ENCODE data around the gene ADK. TPM values are rescaled to one million over a fixed set of nuclear protein-coding genes. Genes with fewer than 3 reads are reported as not detected.
"Not testable (repeated sequence)": the region's sequence is repeated elsewhere in the genome, so short reads cannot be mapped to it uniquely, and the experiment has no call there.

The ADK gene
- total and polyA plus RNA-seq, 4 experiments from 2014 or later = 33.7 to 66.6 (median 51.0) TPM

DNA sequence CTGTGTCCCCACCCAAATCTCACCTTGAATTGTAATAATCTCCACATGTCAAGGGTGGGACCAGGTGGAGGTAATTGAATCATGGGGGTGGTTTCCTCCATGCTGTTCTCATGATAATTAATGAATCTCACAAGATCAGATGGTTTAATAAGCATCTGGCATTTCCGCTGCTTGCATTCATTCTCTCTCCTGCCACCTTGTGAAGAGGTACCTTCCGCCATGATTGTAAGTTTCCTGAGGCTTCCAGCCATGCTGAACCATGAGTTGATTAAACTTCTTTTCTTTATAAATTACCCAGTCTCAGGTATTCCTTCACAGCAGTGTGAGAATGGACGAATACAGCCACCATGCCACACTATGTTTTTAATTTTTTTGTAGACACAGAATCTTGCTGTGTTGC lies 345.3 kb downstream of the ADK start:
- H3K4me3 ChIP-seq (ENCODE audit: low read length in 2 of 2); H3K27me3 Mint-ChIP-seq; POLR2A ChIA-PET (ENCODE audit: partially characterized antibody); CTCF ChIA-PET (ENCODE audit: partially characterized antibody); H3K36me3 ChIP-seq (ENCODE audit: insufficient read depth, low read length); H3K27ac ChIP-seq (ENCODE audit: low read depth, low read length); H3K9me3 Mint-ChIP-seq; intact Hi-C loops (cut with micrococcal nuclease); H3K27me3 ChIP-seq (ENCODE audit: insufficient read depth, low read length); DNase-seq; H3K4me3 Mint-ChIP-seq; H3K9me3 ChIP-seq (ENCODE audit: control insufficient read depth in 1 of 2, low read length in 2 of 2); H3K4me1 ChIP-seq (ENCODE audit: insufficient read depth, low read length); H3K4me1 Mint-ChIP-seq: not testable (repeated sequence)
- H3K27ac Mint-ChIP-seq = peak overlapping the region in 1 of 7 donors; percentile 38
- peaks cover 26 to 36% of the 10 kb centered on the region in 2 donors for H3K36me3 Mint-ChIP-seq

DNA sequence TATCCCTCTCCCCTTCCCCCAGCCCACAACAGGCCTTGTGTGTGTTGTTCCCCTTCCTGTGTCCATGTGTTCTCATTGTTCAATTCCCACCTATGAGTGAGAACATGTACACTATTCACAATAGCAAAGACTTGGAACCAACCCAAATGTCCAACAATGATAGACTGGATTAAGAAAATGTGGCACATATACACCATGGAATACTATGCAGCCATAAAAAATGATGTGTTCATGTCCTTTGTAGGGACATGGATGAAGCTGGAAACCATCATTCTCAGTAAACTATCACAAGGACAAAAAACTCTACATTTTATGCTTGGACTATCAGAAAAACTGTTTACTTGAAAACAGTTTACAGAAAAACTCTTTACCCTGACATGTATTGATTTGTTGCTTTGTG lies 347.6 kb downstream of the ADK start:
- H3K4me1 ChIP-seq (ENCODE audit: insufficient read depth, low read length); CTCF ChIA-PET (ENCODE audit: partially characterized antibody); H3K9me3 Mint-ChIP-seq; H3K27ac ChIP-seq (ENCODE audit: low read depth, low read length); H3K27ac Mint-ChIP-seq; H3K4me1 Mint-ChIP-seq; DNase-seq; POLR2A ChIA-PET (ENCODE audit: partially characterized antibody); H3K27me3 ChIP-seq (ENCODE audit: insufficient read depth, low read length); H3K9me3 ChIP-seq (ENCODE audit: control insufficient read depth in 1 of 2, low read length in 2 of 2); intact Hi-C loops (cut with micrococcal nuclease); H3K36me3 ChIP-seq (ENCODE audit: insufficient read depth, low read length); H3K4me3 Mint-ChIP-seq; H3K27me3 Mint-ChIP-seq; H3K4me3 ChIP-seq (ENCODE audit: low read length in 2 of 2): not testable (repeated sequence)
- H3K36me3 Mint-ChIP-seq = peaks cover 31 to 42% of the 10 kb centered on the region in 2 donors

DNA sequence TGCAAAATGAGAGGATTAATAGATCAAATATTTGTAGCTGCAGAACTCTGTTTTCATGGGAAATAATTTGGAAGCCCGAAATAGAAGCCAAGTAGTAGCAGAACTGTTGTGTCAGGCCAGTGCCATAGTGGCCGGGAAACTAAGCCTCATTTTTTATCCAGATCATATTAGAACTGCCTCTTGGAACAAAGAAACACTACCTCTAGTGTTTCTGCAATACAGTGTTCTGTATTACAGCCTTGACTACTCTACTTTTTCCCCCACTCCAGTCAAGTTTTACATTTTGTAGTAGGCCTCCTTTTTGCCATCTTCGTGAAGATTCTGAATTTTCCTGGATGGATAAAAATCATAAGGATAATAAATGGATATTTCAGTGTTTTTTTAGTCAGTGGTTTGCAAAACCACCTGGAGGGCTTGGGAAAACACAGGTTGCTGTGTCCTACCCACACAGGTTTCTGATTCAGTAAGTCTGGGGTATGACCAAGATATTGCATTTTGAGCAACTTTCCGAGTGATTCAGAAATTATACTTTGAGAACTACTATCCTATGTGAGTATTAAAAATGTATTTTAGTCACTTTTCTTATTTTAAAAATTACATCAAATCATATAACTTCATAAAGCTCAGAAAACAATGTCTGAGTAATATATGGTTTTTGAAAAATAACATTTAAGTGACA lies 349.1 kb downstream of the ADK start:
- Histone ChIP-seq H3K36me3 (ENCODE audit: insufficient read depth, low read length) (no peaks in the 10 kb centered on the region), H3K27ac (ENCODE audit: low read depth, low read length) (no peak overlapping the region), H3K9me3 (ENCODE audit: control insufficient read depth in 1 of 2, low read length in 2 of 2) (no peaks in the 10 kb centered on the region), H3K4me3 (ENCODE audit: low read length in 2 of 2) (no peak overlapping the region), H3K4me1 (ENCODE audit: insufficient read depth, low read length) (no peaks in the 10 kb centered on the region), H3K27me3 (ENCODE audit: insufficient read depth, low read length) (no peaks in the 10 kb centered on the region)
- Mint-ChIP-seq H3K9me3 (peaks cover 0 to 7% (median 3%) of the 10 kb centered on the region in 8 donors), H3K36me3 (peaks cover 40 to 51% of the 10 kb centered on the region in 2 donors), H3K4me1 (peaks cover 3 to 13% (median 8%) of the 10 kb centered on the region in 4 donors), H3K27me3 (no peaks in the 10 kb centered on the region), H3K4me3 (no peak overlapping the region), H3K27ac (peak overlapping the region in 2 of 7 donors; percentile 32 to 47)
- intact Hi-C loops (cut with micrococcal nuclease) = no loop called here
- DNase-seq = no peak
- POLR2A ChIA-PET (ENCODE audit: partially characterized antibody) = no interaction called here
- CTCF ChIA-PET (ENCODE audit: partially characterized antibody) = interaction anchor here (0.5 kb wide), 1 partner anchor 12 kb away, joined by 3 read pairs; no protein-coding TSS in a partner anchor

DNA sequence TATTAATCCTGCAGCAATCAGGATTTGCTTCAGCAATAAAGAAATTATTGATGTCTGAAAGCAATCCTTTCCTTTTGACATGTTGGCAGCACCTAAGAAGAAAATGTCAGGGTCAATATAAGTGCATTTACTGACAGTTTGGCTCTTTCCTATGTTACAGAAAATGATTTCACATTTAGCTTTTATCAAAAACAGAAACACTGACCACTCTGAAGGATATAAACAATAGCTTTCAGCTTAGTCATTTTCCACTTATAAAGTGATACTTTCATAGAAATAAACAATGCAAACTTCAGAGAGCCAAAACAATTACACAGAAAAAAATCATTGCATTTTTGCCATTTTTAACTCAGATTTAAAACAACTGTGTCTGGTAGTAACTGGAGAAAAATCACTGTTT lies 349.8 kb downstream of the ADK start:
- Mint-ChIP-seq H3K9me3 (peaks cover 0 to 9% (median 5%) of the 10 kb centered on the region in 8 donors), H3K27me3 (no peaks in the 10 kb centered on the region), H3K27ac (no peak overlapping the region), H3K4me3 (no peak overlapping the region), H3K4me1 (peaks cover 3 to 14% (median 9%) of the 10 kb centered on the region in 4 donors), H3K36me3 (peaks cover 43 to 52% of the 10 kb centered on the region in 2 donors)
- Histone ChIP-seq H3K4me1 (ENCODE audit: insufficient read depth, low read length) (no peaks in the 10 kb centered on the region), H3K9me3 (ENCODE audit: control insufficient read depth in 1 of 2, low read length in 2 of 2) (no peaks in the 10 kb centered on the region), H3K36me3 (ENCODE audit: insufficient read depth, low read length) (no peaks in the 10 kb centered on the region), H3K4me3 (ENCODE audit: low read length in 2 of 2) (no peak overlapping the region), H3K27ac (ENCODE audit: low read depth, low read length) (no peak overlapping the region), H3K27me3 (ENCODE audit: insufficient read depth, low read length) (no peaks in the 10 kb centered on the region)
- intact Hi-C loops (cut with micrococcal nuclease) = no loop called here
- ChIA-PET POLR2A (ENCODE audit: partially characterized antibody) (no interaction called here), CTCF (ENCODE audit: partially characterized antibody) (interaction anchor here (0.5 kb wide), 1 partner anchor 12 kb away, joined by 3 read pairs; no protein-coding TSS in a partner anchor)
- no peak for DNase-seq

GRCh38 chr10:74502963-74503608 lies 352.1 kb downstream of the ADK start:
- H3K27ac ChIP-seq (ENCODE audit: low read depth, low read length) = no peak overlapping the region
- peaks cover 3 to 14% (median 9%) of the 10 kb centered on the region in 4 donors for H3K4me1 Mint-ChIP-seq
- DNase-seq = no peak
- no peaks in the 10 kb centered on the region for H3K27me3 ChIP-seq (ENCODE audit: insufficient read depth, low read length)
- peaks cover 0 to 10% (median under 1%) of the 10 kb centered on the region in 8 donors for H3K9me3 Mint-ChIP-seq
- no peak overlapping the region for H3K27ac Mint-ChIP-seq
- no peaks in the 10 kb centered on the region for H3K9me3 ChIP-seq (ENCODE audit: control insufficient read depth in 1 of 2, low read length in 2 of 2)
- no peak overlapping the region for H3K4me3 ChIP-seq (ENCODE audit: low read length in 2 of 2)
- H3K4me3 Mint-ChIP-seq = no peak overlapping the region
- POLR2A ChIA-PET (ENCODE audit: partially characterized antibody) = no interaction called here
- H3K36me3 ChIP-seq (ENCODE audit: insufficient read depth, low read length) = no peaks in the 10 kb centered on the region
- no peaks in the 10 kb centered on the region for H3K27me3 Mint-ChIP-seq
- CTCF ChIA-PET (ENCODE audit: partially characterized antibody) = no interaction called here
- intact Hi-C loops (cut with micrococcal nuclease) = no loop called here
- H3K36me3 Mint-ChIP-seq = peaks cover 36 to 47% of the 10 kb centered on the region in 2 donors
- H3K4me1 ChIP-seq (ENCODE audit: insufficient read depth, low read length) = no peaks in the 10 kb centered on the region

GRCh38 chr10:74507951-74508350 lies 356.9 kb downstream of the ADK start:
- H3K27ac Mint-ChIP-seq = peak overlapping the region in 1 of 7 donors; percentile 2
- POLR2A ChIA-PET (ENCODE audit: partially characterized antibody) = no interaction called here
- no peak for DNase-seq

DNA sequence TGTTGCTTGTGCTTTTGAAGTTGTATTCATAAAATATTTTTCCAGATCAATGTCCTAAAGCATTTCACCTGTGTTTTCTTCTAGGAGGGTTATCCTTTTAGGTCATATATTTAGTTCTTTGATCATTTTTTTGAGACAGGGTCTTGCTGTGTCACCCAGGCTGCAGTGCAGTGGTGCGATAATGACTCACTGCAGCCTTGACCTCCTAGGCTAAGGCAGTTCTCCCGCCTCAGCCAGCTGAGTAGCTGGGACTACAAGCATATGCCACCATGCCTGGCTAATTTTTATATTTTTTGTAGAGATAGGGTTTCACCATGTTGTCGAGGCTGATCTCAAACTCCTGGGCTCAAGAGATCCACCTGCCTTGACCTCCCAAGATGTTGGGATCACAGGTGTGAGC lies 359.6 kb downstream of the ADK start:
- Histone ChIP-seq H3K4me3 (ENCODE audit: low read length in 2 of 2) (no peak overlapping the region), H3K4me1 (ENCODE audit: insufficient read depth, low read length) (no peaks in the 10 kb centered on the region), H3K27me3 (ENCODE audit: insufficient read depth, low read length) (no peaks in the 10 kb centered on the region), H3K36me3 (ENCODE audit: insufficient read depth, low read length) (no peaks in the 10 kb centered on the region), H3K27ac (ENCODE audit: low read depth, low read length) (no peak overlapping the region), H3K9me3 (ENCODE audit: control insufficient read depth in 1 of 2, low read length in 2 of 2) (peaks cover 0 to 3% of the 10 kb centered on the region in 2 donors)
- ChIA-PET CTCF (ENCODE audit: partially characterized antibody) (no interaction called here), POLR2A (ENCODE audit: partially characterized antibody) (no interaction called here)
- Mint-ChIP-seq H3K4me1 (peaks cover 0 to under 1% (median 0%) of the 10 kb centered on the region in 4 donors), H3K27me3 (no peaks in the 10 kb centered on the region), H3K4me3 (no peak overlapping the region), H3K36me3 (peaks cover 52 to 76% of the 10 kb centered on the region in 2 donors), H3K27ac (no peak overlapping the region), H3K9me3 (peaks cover 2 to 52% (median 47%) of the 10 kb centered on the region in 8 donors)
- no peak for DNase-seq
- intact Hi-C loops (cut with micrococcal nuclease) = no loop called here

More at GRCh38 chr10:74507951-74508350, 356.9 kb downstream of the ADK start:
- H3K4me1 ChIP-seq (ENCODE audit: insufficient read depth, low read length) = no peaks in the 10 kb centered on the region
- peaks cover 48 to 73% of the 10 kb centered on the region in 2 donors for H3K36me3 Mint-ChIP-seq
- H3K27me3 ChIP-seq (ENCODE audit: insufficient read depth, low read length) = no peaks in the 10 kb centered on the region
- no peaks in the 10 kb centered on the region for H3K36me3 ChIP-seq (ENCODE audit: insufficient read depth, low read length)
- intact Hi-C loops (cut with micrococcal nuclease) = no loop called here
- CTCF ChIA-PET (ENCODE audit: partially characterized antibody) = no interaction called here
- peaks cover 0 to 9% (median 6%) of the 10 kb centered on the region in 4 donors for H3K4me1 Mint-ChIP-seq
- H3K27me3 Mint-ChIP-seq = no peaks in the 10 kb centered on the region
- H3K4me3 Mint-ChIP-seq = no peak overlapping the region
- H3K9me3 Mint-ChIP-seq = peaks cover 2 to 30% (median 24%) of the 10 kb centered on the region in 8 donors
- H3K27ac ChIP-seq (ENCODE audit: low read depth, low read length) = no peak overlapping the region
- H3K4me3 ChIP-seq (ENCODE audit: low read length in 2 of 2) = no peak overlapping the region
- peaks cover 0 to under 1% of the 10 kb centered on the region in 2 donors for H3K9me3 ChIP-seq (ENCODE audit: control insufficient read depth in 1 of 2, low read length in 2 of 2)

All from CD4-positive, alpha-beta memory T cell (primary cell).